Nephron progenitor cell (in vitro differentiated cells): Measurements from ENCODE around the gene CSGALNACT2.
A peak's percentile ranks its signal among the peaks of the same experiment; 100 is the strongest.

Experiments used
- DNase-seq: peaks from one replicate; pipeline ENCODE4 v3.0.0; 2021
- H3K27ac Mint-ChIP-seq: 2 replicates; pipeline ENCODE4 v1.8.0; 2021; ENCODE audit warnings: mild to moderate bottlenecking, moderate library complexity, mixed read lengths
- H3K27me3 Mint-ChIP-seq: 2 replicates; pipeline ENCODE4 v1.8.0; 2021; ENCODE audit warnings: mild to moderate bottlenecking, low read depth, mixed read lengths; ENCODE audit not compliant: poor library complexity
- H3K36me3 Mint-ChIP-seq: 2 replicates; pipeline ENCODE4 v1.8.0; 2021; ENCODE audit warnings: low read depth, mixed read lengths
- H3K4me1 Mint-ChIP-seq: 2 replicates; pipeline ENCODE4 v1.8.0; 2021; ENCODE audit warnings: mixed read lengths
- H3K4me3 Mint-ChIP-seq: 2 replicates; pipeline ENCODE4 v1.8.0; 2021; ENCODE audit warnings: mild to moderate bottlenecking, moderate library complexity, mixed read lengths
- H3K9me3 Mint-ChIP-seq: 2 replicates; pipeline ENCODE4 v1.8.0; 2021; ENCODE audit warnings: mild to moderate bottlenecking, moderate library complexity, mixed read lengths
- CTCF ChIP-seq: fragments of 200-600 bp; sonication (generic); IDR thresholded peaks from 2 replicates; pipeline ENCODE4 v1.5.0; 2021; ENCODE audit warnings: antibody characterized with exemption

CSGALNACT2 gene

DNA sequence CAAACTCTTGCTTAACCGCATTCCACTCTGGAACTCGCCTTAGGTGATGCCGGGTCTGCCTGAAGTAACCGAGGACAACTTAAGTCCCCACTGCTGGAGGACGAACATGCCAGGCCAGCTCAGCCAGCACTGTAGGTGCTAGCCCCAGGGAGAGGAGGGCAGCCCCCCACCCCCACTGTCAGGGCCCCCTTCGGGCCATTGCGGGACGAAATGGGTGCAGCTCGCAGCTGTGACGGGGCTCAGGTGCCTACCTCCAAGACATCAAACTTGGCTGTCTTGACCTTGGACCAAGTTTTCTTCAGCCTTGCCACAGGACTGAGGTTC is 60.4 kb downstream of the CSGALNACT2 start:
- peaks cover 5% of the 10 kb centered on the region for H3K36me3 Mint-ChIP-seq
- H3K27ac Mint-ChIP-seq = no peak overlapping the region
- no peaks in the 10 kb centered on the region for H3K9me3 Mint-ChIP-seq
- DNase-seq = no peak
- H3K27me3 Mint-ChIP-seq = peaks cover 5% of the 10 kb centered on the region
- H3K4me3 Mint-ChIP-seq = no peak overlapping the region
- peaks cover 15% of the 10 kb centered on the region for H3K4me1 Mint-ChIP-seq
- no peak for TF ChIP-seq CTCF

- H3K4me3 Mint-ChIP-seq = no peak overlapping the region
- no peak overlapping the region for H3K27ac Mint-ChIP-seq
- H3K27me3 Mint-ChIP-seq = peaks cover 5% of the 10 kb centered on the region
- peaks cover 10% of the 10 kb centered on the region for H3K4me1 Mint-ChIP-seq
- peaks cover 5% of the 10 kb centered on the region for H3K36me3 Mint-ChIP-seq
- H3K9me3 Mint-ChIP-seq = no peaks in the 10 kb centered on the region
- DNase-seq = no peak
- no peak for TF ChIP-seq CTCF
These were observed 60.9 kb downstream of the CSGALNACT2 start for GRCh38 chr10:43199088-43199683.

DNA sequence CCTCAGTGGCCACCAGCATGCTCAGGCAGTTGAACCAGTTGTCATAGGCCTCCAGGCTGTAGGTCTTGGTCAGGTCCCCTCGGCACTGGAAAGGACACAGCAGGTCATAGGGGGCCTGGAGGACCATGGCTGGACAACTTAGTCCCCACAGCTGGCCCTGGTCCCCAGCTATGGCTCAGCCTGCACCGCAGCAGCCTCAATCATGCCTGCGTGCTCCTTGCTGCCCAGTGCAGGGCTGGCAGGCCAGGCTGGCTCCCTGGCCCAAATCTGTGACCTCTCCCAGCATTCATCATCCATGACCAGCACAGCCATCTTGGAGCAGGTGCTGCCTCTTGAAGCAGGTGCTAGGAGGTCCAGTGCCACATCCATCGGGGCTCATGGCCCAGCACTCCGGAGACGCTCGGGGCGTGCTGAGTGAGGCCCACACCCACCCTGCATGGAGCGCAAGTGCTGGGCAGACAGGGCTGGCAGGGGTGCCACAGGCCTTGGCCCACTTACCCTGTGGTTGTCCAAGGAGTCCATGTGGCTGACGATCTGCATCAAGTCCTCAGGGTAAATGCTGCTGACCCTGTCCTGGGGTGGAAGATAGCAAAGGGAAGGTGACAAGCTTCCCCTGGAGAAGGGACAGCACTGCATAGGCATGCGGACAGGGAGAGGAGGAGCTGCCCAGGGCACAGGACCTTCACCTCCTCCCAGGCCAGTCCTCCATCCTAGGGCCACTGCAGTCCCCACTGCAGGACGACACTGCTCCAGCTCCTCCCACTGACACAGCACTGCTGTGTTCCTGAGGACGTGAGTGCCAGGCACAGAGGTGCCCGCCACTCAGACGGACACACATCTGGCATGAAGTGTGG is 61.7 kb downstream of the CSGALNACT2 start:
- no peak overlapping the region for H3K27ac Mint-ChIP-seq
- H3K4me3 Mint-ChIP-seq = no peak overlapping the region

DNA sequence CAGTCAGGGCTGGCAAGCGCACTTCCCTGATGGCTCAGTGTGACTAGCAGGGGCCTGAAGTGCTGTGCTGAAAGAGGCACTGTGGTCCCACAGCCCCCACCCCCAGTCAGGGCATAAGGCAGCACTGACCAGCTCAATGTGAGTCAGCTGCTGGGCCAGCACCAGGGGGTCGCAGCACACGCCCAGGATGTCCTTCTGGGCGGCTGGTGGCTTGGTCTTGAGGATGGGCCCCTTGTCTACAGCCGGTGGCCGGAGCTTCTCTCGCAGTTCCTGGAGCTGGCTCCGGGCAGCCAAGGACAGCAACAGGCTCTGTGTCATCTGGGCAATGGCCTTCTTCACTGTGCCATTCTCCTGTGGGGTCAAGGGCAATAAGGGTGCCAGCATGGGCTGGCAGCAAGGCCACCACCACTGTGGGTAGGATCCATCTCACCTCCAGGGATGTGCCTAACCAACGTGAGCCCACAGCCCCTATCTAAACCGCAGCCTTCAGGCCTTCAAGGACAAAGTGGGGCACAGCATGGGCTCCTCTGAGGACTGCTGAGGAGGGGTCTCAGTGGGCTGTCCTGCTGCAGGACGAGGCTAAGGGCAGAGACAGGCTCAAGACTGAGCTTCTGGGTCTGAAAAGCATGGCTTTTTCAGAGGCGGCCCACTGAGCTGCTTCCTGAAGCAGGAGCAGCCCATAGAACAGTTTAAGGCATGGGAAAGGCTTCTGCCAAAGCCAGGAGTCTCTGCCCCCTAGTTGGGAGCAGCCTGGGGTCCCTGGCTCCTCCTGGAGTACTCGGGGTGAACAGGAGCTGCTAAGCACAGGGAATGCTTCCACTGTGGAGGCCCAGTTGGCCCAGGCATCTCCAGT is 62.5 kb downstream of the CSGALNACT2 start:
- no peak overlapping the region for H3K27ac Mint-ChIP-seq
- peaks cover 5% of the 10 kb centered on the region for H3K27me3 Mint-ChIP-seq
- no peak for TF ChIP-seq CTCF
- peaks cover 7% of the 10 kb centered on the region for H3K4me1 Mint-ChIP-seq
- H3K4me3 Mint-ChIP-seq = peak overlapping the region; percentile 52
- peak; percentile 0 for DNase-seq
- peaks cover 5% of the 10 kb centered on the region for H3K36me3 Mint-ChIP-seq
- H3K9me3 Mint-ChIP-seq = no peaks in the 10 kb centered on the region

More for the DNA sequence above, 61.7 kb downstream of the CSGALNACT2 start:
- Mint-ChIP-seq H3K4me1 (peaks cover 7% of the 10 kb centered on the region), H3K9me3 (no peaks in the 10 kb centered on the region), H3K27me3 (peaks cover 5% of the 10 kb centered on the region), H3K36me3 (peaks cover 5% of the 10 kb centered on the region)
- no peak for TF ChIP-seq CTCF
- DNase-seq = no peak

- TF ChIP-seq CTCF = no peak
- peak overlapping the region; percentile 78 for H3K4me3 Mint-ChIP-seq
- peaks cover 5% of the 10 kb centered on the region for H3K27me3 Mint-ChIP-seq
- H3K9me3 Mint-ChIP-seq = no peaks in the 10 kb centered on the region
- DNase-seq = peak; percentile 1
- peaks cover 5% of the 10 kb centered on the region for H3K36me3 Mint-ChIP-seq
- H3K27ac Mint-ChIP-seq = no peak overlapping the region
- peaks cover 7% of the 10 kb centered on the region for H3K4me1 Mint-ChIP-seq
These were observed 63.4 kb downstream of the CSGALNACT2 start for GRCh38 chr10:43201545-43202131.
